Left ventricle myocardium inferior (tissue), 1 donor: ENCODE measurements around the gene C16orf87. TPM values are rescaled to one million over a fixed set of nuclear protein-coding genes. Genes with fewer than 3 reads are reported as not detected.
A peak's percentile ranks its signal among the peaks of the same experiment; 100 is the strongest.

Source experiments
- DNase-seq: peaks from one replicate; pipeline ENCODE4 v3.0.0-alpha.2; 2020
- H3K27ac ChIP-seq: fragments of 200-600 bp; replicated peaks from 2 replicates; pipeline ENCODE4 v1.8.0; 2021
- H3K27me3 ChIP-seq: fragments of 200-600 bp; 2 replicates; pipeline ENCODE4 v1.8.0; 2021; ENCODE audit warnings: low read depth
- H3K36me3 ChIP-seq: fragments of 200-600 bp; 2 replicates; pipeline ENCODE4 v1.8.0; 2021
- H3K4me1 ChIP-seq: fragments of 200-600 bp; 2 replicates; pipeline ENCODE4 v1.8.0; 2021
- H3K4me3 ChIP-seq: fragments of 200-600 bp; 2 replicates; pipeline ENCODE4 v1.8.0; 2021; ENCODE audit warnings: mild to moderate bottlenecking, moderate library complexity
- H3K9me3 ChIP-seq: fragments of 200-600 bp; replicated peaks from 2 replicates; pipeline ENCODE4 v1.8.0; 2021
- CTCF ChIP-seq: fragments of 200-600 bp; IDR thresholded peaks from 2 replicates; pipeline ENCODE4 v1.8.0; 2021; ENCODE audit warnings: antibody characterized with exemption, mild to moderate bottlenecking, borderline replicate concordance
- intact Hi-C: fragments of 100-400 bp; cut with micrococcal nuclease; formaldehyde crosslinking; loops from one replicate; pipeline ENCODE4 v1.11.0; 2022
- total RNA-seq: library from RNA; stranded (reverse); fragmentation: NEBNext Ultra II Directional; extraction: Animal tissue kit (Norgen Biotek cat#: 25700); gene quantifications from one replicate; pipeline ENCODE4 v1.2.1, GENCODE V29; 2021
- donor health status: DM: no; HTN: yes; CAD: no; lungs with severe emphysema.

Gene C16orf87
- total RNA-seq, 1 donor from 2014 or later, result 12.5 TPM

GRCh38 chr16:46751381-46751780, 79.6 kb downstream of the C16orf87 start:
- H3K9me3 ChIP-seq, result no peaks in the 10 kb centered on the region
- TF ChIP-seq CTCF, result no peak
- no peak overlapping the region for H3K4me3 ChIP-seq
- DNase-seq, result no peak
- H3K4me1 ChIP-seq, result peaks cover 61% of the 10 kb centered on the region
- H3K27me3 ChIP-seq, result peaks cover 3% of the 10 kb centered on the region
- intact Hi-C loops, result no loop called here
- no peaks in the 10 kb centered on the region for H3K36me3 ChIP-seq
- peak overlapping the region; percentile 96 for H3K27ac ChIP-seq

GRCh38 chr16:46748775-46749705, 81.9 kb downstream of the C16orf87 start:
- Histone ChIP-seq H3K27ac (peak overlapping the region; percentile 96), H3K4me1 (peaks cover 53% of the 10 kb centered on the region), H3K4me3 (peak overlapping the region; percentile 72), H3K9me3 (no peaks in the 10 kb centered on the region), H3K36me3 (no peaks in the 10 kb centered on the region), H3K27me3 (peaks cover 3% of the 10 kb centered on the region)
- no peak for TF ChIP-seq CTCF
- peak; percentile 82 for DNase-seq
- intact Hi-C loops, result no loop called here

GRCh38 chr16:46747777-46748651, 83.0 kb downstream of the C16orf87 start, which contains the start of gene MYLK3:
Gene MYLK3 (minus strand): TSS chr16:46748344. CDS start chr16:46748193, 151 bp downstream.
- Histone ChIP-seq H3K4me1 (peaks cover 53% of the 10 kb centered on the region), H3K9me3 (no peaks in the 10 kb centered on the region), H3K27me3 (peaks cover 3% of the 10 kb centered on the region), H3K4me3 (peak within 1 kb of the TSS; percentile 72), H3K36me3 (no peaks in the 10 kb centered on the region), H3K27ac (peak within 1 kb of the TSS; percentile 96)
- intact Hi-C loops, result no loop called here
- peak; percentile 79 for DNase-seq
- TF ChIP-seq CTCF, result no peak

GRCh38 chr16:46746821-46747776, 83.9 kb downstream of the C16orf87 start:
- peaks cover 48% of the 10 kb centered on the region for H3K4me1 ChIP-seq
- no peaks in the 10 kb centered on the region for H3K36me3 ChIP-seq
- DNase-seq, result peak; percentile 61
- peaks cover 3% of the 10 kb centered on the region for H3K27me3 ChIP-seq
- intact Hi-C loops, result no loop called here
- peak overlapping the region; percentile 72 for H3K4me3 ChIP-seq
- H3K27ac ChIP-seq, result peak overlapping the region; percentile 96
- no peak for TF ChIP-seq CTCF
- no peaks in the 10 kb centered on the region for H3K9me3 ChIP-seq

Other genes starting within 250 kb of the C16orf87 start
- gene SHCBP1, start 209.8 kb downstream of the C16orf87 start, total RNA-seq, result 0.44 TPM
- gene VPS35, start 142.0 kb downstream of the C16orf87 start, total RNA-seq, result 74.6 TPM
- 1.4 TPM for gene ORC6, start 141.5 kb downstream of the C16orf87 start, total RNA-seq
- gene MYLK3, start 82.8 kb downstream of the C16orf87 start, total RNA-seq, result 256 TPM
- 17.8 TPM for gene GPT2, start 53.2 kb upstream of the C16orf87 start, total RNA-seq
- 90.8 TPM for gene DNAJA2, start 142.5 kb upstream of the C16orf87 start, total RNA-seq